LNCaP clone FGC (cell line): Measurements from ENCODE around the gene ANKHD1.

Experiments used
- DNase-seq: peaks from one replicate; pipeline ENCODE4 v3.0.0-alpha.2; 2011; ENCODE audit warnings: low read depth
- H3K4me3 ChIP-seq: 2 replicates; pipeline ENCODE4 v1.5.1; 2011; ENCODE audit warnings: mild to moderate bottlenecking, low read depth, low read length, control low read depth
- TF ChIP-seq, protein P1 (sequence below): IDR thresholded peaks from 2 replicates; pipeline ENCODE4 v1.5.1; 2012; ENCODE audit warnings: mild to moderate bottlenecking; ENCODE audit not compliant: control insufficient read depth, insufficient read depth; ENCODE audit errors: extremely low read depth

Gene ANKHD1

DNA sequence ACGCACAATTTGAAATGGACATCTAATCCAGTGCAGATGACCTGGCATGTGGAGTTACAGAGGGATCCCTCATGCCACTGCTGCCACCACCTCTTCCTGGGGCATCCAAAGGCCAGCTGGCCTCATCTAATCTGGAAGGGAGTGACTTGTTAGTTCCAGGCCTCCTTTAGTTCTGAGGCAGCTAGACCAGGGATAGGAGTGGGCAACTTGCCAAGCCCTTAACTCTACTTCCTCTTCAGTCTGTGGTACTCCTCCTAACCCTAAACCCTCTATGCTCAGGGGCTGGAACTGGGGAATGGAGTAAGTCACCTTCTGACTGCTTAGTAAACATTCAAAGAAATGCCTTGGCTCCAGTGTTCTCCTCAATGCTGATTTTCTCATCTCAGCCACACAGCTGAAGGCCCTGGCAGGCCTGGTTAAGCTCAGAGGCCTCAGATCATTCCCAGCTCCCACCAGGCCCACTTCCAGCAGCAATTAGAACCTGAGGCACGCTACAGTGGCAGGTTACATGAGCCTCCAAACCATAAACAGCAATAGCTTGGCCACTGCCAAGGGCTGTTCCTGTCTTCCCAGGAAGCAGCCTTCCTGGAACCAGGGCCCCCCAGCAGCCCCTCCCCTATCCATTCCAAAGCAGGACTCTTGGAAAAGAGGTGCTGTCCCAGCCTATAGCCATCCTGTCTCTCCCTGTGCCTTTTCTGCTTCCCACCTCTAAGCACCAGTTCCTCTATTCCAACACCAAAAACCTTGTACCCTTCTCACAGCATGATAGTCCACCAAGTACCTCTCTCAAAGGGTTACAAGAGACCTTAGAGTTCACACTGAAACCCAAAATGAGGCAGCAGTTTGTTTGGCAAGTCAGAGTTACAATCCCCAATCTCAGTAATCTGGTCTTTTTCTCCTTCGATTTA lies 147.9 kb downstream of the ANKHD1 start:
- TF ChIP-seq, protein P1, sequence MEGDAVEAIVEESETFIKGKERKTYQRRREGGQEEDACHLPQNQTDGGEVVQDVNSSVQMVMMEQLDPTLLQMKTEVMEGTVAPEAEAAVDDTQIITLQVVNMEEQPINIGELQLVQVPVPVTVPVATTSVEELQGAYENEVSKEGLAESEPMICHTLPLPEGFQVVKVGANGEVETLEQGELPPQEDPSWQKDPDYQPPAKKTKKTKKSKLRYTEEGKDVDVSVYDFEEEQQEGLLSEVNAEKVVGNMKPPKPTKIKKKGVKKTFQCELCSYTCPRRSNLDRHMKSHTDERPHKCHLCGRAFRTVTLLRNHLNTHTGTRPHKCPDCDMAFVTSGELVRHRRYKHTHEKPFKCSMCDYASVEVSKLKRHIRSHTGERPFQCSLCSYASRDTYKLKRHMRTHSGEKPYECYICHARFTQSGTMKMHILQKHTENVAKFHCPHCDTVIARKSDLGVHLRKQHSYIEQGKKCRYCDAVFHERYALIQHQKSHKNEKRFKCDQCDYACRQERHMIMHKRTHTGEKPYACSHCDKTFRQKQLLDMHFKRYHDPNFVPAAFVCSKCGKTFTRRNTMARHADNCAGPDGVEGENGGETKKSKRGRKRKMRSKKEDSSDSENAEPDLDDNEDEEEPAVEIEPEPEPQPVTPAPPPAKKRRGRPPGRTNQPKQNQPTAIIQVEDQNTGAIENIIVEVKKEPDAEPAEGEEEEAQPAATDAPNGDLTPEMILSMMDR: no peak
- peak; percentile 37 for DNase-seq
- H3K4me3 ChIP-seq: no peak overlapping the region

DNA sequence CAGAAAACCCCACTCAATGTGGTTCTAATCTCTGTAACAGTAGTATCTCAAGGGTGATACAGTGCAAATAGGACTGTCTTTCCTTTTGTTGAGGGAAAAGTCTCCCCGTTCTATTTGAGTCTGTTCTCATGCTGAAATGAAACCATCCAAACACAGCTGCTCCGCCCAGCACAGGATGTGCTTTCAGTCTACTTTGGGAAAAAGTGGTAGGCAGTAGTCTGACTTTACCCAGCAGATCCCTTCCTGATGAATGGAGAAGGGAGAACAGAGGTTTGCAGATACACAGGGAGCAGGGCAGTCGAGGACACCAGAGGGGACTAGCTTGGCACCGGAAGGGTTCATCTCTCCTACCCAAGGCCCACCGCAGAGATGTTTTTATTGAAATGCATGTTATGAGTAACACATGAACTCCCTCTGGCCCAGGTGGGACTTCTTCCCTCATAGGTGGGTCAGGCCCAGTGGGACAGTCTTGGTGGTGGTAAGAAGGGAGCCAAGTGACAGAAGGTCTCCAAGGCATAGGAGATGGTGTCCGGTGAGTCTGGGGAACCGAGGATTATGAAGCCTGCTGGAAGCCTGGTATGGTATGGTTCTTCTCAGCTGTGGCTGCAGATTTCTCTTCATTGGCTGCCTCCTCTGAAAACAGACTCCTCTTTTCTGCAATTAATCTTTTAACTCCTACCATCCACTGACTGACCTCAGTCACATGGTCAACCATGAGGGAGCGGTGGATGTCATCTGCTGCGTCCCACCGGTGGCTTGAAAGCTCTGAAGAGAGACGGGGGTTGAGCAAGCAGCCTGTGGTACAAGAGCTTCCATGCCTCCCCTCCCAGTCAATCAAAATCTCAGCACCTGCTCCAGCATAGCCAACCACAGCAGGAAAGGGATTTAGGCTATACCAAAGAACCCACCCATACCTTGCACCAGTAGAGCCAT lies 148.8 kb downstream of the ANKHD1 start:
- DNase-seq: no peak
- no peak overlapping the region for H3K4me3 ChIP-seq
- TF ChIP-seq, protein P1: no peak

DNA sequence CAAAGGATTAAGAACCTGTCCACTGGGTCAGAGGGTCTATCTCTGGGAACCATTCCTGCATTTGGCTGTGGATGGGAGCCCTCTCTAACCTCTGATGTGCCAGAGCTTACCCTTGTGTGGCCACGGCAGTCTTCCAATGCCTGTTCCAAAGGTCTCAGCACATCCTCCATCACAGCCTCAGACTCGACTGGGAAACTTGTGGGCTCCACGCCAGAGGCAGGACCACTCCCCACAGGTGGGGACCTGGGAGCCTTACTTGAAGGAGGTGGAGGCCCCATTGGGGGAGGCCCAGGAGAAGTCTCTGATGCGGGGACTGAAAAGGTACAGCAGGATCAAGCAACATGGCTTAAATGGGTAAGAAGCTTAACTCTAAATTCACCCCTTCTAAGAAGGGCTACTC lies 150.2 kb downstream of the ANKHD1 start:
- TF ChIP-seq, protein P1: no peak
- DNase-seq: no peak
- no peak overlapping the region for H3K4me3 ChIP-seq

DNA sequence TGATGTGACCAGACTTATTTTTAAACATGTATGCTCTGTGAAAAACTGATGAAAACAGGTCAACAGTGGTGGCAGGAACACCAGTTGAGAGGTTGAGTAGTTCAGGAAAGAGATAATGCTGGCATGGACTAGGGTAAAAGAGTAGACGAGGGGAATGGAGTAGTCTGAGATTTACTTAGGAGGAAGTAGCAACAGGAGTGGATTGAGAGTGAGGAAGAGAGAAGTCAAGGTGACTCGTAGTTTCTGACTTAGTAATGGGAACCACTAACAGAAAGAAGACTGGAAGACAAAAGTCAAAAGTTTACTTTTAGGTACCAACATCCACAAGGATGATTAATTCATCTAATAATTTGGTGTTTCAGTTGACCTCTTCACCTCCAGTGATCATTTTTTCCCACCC lies 152.0 kb downstream of the ANKHD1 start:
- TF ChIP-seq, protein P1: no peak
- H3K4me3 ChIP-seq: no peak overlapping the region
- DNase-seq: no peak

DNA sequence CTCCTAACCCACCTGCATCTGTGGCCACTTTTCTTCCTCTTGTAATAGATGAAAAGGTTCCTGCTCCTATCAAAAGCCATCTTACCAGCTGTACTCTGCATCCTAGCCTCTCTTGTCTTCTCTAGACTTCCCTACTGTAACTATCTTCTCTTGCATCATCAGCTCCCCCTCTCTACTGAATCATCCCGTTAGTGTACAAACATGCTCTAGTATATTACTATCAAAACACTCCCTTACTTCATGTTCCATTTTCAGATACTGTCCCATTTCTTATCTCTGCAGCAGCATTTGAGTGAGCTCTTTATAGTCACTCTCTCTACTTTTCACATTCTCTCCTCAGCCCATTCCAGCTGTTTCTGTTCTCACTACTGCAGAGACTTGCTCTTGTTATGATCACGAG lies 152.8 kb downstream of the ANKHD1 start:
- TF ChIP-seq, protein P1: no peak
- no peak for DNase-seq
- no peak overlapping the region for H3K4me3 ChIP-seq

DNA sequence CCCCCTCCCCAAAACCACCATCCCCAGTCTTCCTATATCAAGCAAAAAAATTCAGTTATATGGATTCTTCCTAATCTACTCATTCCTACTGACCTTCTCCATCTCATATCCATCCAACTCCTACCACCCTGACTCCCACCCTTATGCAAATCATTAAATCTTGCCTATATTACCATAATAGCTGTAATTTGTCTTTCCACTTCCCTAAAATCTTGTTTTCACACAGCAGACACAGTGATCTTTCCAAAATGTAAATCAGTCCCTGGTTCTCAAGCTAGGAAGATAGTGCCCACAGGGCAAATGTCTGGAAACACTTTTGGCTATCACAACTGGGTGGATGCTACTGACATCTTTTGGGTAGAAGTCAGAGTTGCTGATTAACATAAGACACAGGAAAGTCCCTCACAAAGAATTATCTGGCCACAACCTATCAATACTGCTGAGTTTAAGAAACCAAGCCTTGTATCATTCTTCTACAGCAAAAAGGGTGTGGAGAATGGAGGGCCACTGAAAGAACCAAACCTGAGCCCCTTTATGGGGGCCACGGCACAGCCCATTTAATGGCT lies 154.2 kb downstream of the ANKHD1 start:
- TF ChIP-seq, protein P1: no peak
- DNase-seq: no peak
- H3K4me3 ChIP-seq: peak overlapping the region; percentile 81
